ENCODE measurements around the gene RETREG1.

Gene RETREG1

GRCh38 chr5:16497546-16497945, 119.3 kb downstream of the RETREG1 start:
- no peaks in the 10 kb centered on the region for H3K27me3 ChIP-seq (replicated peaks; ENCODE audit: insufficient read depth, low read length)
- H4K20me1 ChIP-seq (ENCODE audit: insufficient read depth, low read length): no peaks in the 10 kb centered on the region
- no peaks in the 10 kb centered on the region for H3K36me3 ChIP-seq (replicated peaks; ENCODE audit: insufficient read depth, low read length)
- no peaks in the 10 kb centered on the region for H3F3A ChIP-seq (ENCODE audit: insufficient read depth, low read length)
- H2AFZ ChIP-seq (ENCODE audit: low read length): no peak overlapping the region
- no peaks in the 10 kb centered on the region for H3K79me2 ChIP-seq (ENCODE audit: low read length)
- DNase-seq: no peak
- H3K27ac ChIP-seq (ENCODE audit: low read length): no peak overlapping the region
- no peaks in the 10 kb centered on the region for H3K9me2 ChIP-seq (replicated peaks; ENCODE audit: insufficient read depth, low read length)
- H3K4me3 ChIP-seq (ENCODE audit: low read length): no peak overlapping the region
- no peak for TF ChIP-seq EZH2phosphoT487 (IDR thresholded peaks at IDR 0.05; ENCODE audit: low read length)
- TF ChIP-seq CTCF (IDR thresholded peaks at IDR 0.05; ENCODE audit: low read length): no peak
- no peak for TF ChIP-seq EZH2 (optimal IDR thresholded peaks at IDR 0.05; ENCODE audit: low read depth, low read length)
- no peaks in the 10 kb centered on the region for H3K4me1 ChIP-seq (ENCODE audit: low read length)
- no peak overlapping the region for H3K4me2 ChIP-seq (ENCODE audit: low read depth, low read length)
- H3K9me3 ChIP-seq (replicated peaks; ENCODE audit: insufficient read depth, low read length): no peaks in the 10 kb centered on the region
- no peak overlapping the region for H3K9ac ChIP-seq (ENCODE audit: low read length)

- no peak overlapping the region for H3K27ac ChIP-seq (ENCODE audit: low read length)
- no peaks in the 10 kb centered on the region for H3F3A ChIP-seq (ENCODE audit: insufficient read depth, low read length)
These were observed 123.5 kb downstream of the RETREG1 start for GRCh38 chr5:16493261-16493660.

GRCh38 chr5:16492398-16493140, 124.2 kb downstream of the RETREG1 start:
- Histone ChIP-seq H3K4me3 (ENCODE audit: low read length) (no peak overlapping the region), H3K9me3 (replicated peaks; ENCODE audit: insufficient read depth, low read length) (no peaks in the 10 kb centered on the region), H3K36me3 (replicated peaks; ENCODE audit: insufficient read depth, low read length) (no peaks in the 10 kb centered on the region), H3F3A (ENCODE audit: insufficient read depth, low read length) (no peaks in the 10 kb centered on the region), H3K4me1 (ENCODE audit: low read length) (no peaks in the 10 kb centered on the region), H3K9me2 (replicated peaks; ENCODE audit: insufficient read depth, low read length) (no peaks in the 10 kb centered on the region), H3K27ac (ENCODE audit: low read length) (no peak overlapping the region), H3K4me2 (ENCODE audit: low read depth, low read length) (no peak overlapping the region), H3K9ac (ENCODE audit: low read length) (no peak overlapping the region), H3K79me2 (ENCODE audit: low read length) (no peaks in the 10 kb centered on the region), H4K20me1 (ENCODE audit: insufficient read depth, low read length) (no peaks in the 10 kb centered on the region), H3K27me3 (replicated peaks; ENCODE audit: insufficient read depth, low read length) (no peaks in the 10 kb centered on the region), H2AFZ (ENCODE audit: low read length) (no peak overlapping the region)
- TF ChIP-seq CTCF (IDR thresholded peaks at IDR 0.05; ENCODE audit: low read length) (no peak), EZH2phosphoT487 (IDR thresholded peaks at IDR 0.05; ENCODE audit: low read length) (no peak), EZH2 (optimal IDR thresholded peaks at IDR 0.05; ENCODE audit: low read depth, low read length) (no peak)
- no peak for DNase-seq

More at GRCh38 chr5:16493261-16493660, 123.5 kb downstream of the RETREG1 start:
- Histone ChIP-seq H3K9ac (ENCODE audit: low read length) (no peak overlapping the region), H3K36me3 (replicated peaks; ENCODE audit: insufficient read depth, low read length) (no peaks in the 10 kb centered on the region), H4K20me1 (ENCODE audit: insufficient read depth, low read length) (no peaks in the 10 kb centered on the region), H2AFZ (ENCODE audit: low read length) (no peak overlapping the region), H3K9me3 (replicated peaks; ENCODE audit: insufficient read depth, low read length) (no peaks in the 10 kb centered on the region), H3K9me2 (replicated peaks; ENCODE audit: insufficient read depth, low read length) (no peaks in the 10 kb centered on the region), H3K27me3 (replicated peaks; ENCODE audit: insufficient read depth, low read length) (no peaks in the 10 kb centered on the region), H3K4me3 (ENCODE audit: low read length) (no peak overlapping the region), H3K4me2 (ENCODE audit: low read depth, low read length) (no peak overlapping the region), H3K79me2 (ENCODE audit: low read length) (no peaks in the 10 kb centered on the region), H3K4me1 (ENCODE audit: low read length) (no peaks in the 10 kb centered on the region)
- no peak for TF ChIP-seq CTCF (IDR thresholded peaks at IDR 0.05; ENCODE audit: low read length)
- no peak for TF ChIP-seq EZH2 (optimal IDR thresholded peaks at IDR 0.05; ENCODE audit: low read depth, low read length)
- no peak for TF ChIP-seq EZH2phosphoT487 (IDR thresholded peaks at IDR 0.05; ENCODE audit: low read length)
- DNase-seq: no peak
